Loucy (cell line): ENCODE measurements around the gene MAPK7.

Experiments
- H2AFZ ChIP-seq: fragments of 200-600 bp; sonication (generic); 2 replicates; pipeline ENCODE4 v1.6.0; 2016; ENCODE audit warnings: antibody characterized with exemption, mild to moderate bottlenecking, low read length, moderate library complexity
- H3F3A ChIP-seq: fragments of 200-600 bp; 2 replicates; pipeline ENCODE4 v1.6.0; 2016; ENCODE audit warnings: antibody characterized with exemption, low read depth, mild to moderate bottlenecking
- H3K27me3 ChIP-seq: fragments of 200-600 bp; sonication (generic); 2 replicates; pipeline ENCODE4 v1.6.1; 2014; ENCODE audit warnings: low read length, mild to moderate bottlenecking; ENCODE audit not compliant: insufficient read depth, poor library complexity, severe bottlenecking
- H3K36me3 ChIP-seq: fragments of 200-600 bp; sonication (generic); 2 replicates; pipeline ENCODE4 v1.6.1; 2016; ENCODE audit warnings: low read length; ENCODE audit not compliant: insufficient read depth
- H3K4me1 ChIP-seq: fragments of 200-600 bp; sonication (generic); 2 replicates; pipeline ENCODE4 v1.5.1; 2014; ENCODE audit warnings: low read length, mild to moderate bottlenecking; ENCODE audit not compliant: insufficient read depth, poor library complexity, severe bottlenecking
- H3K4me2 ChIP-seq: fragments of 200-600 bp; sonication (generic); 2 replicates; pipeline ENCODE4 v1.6.0; 2014; ENCODE audit warnings: antibody characterized with exemption, low read length, low read depth, mild to moderate bottlenecking; ENCODE audit not compliant: poor library complexity, severe bottlenecking
- H3K4me3 ChIP-seq: fragments of 200-600 bp; sonication (generic); 2 replicates; pipeline ENCODE4 v1.5.1; 2014; ENCODE audit warnings: low read length, mild to moderate bottlenecking, mixed read lengths; ENCODE audit not compliant: poor library complexity, severe bottlenecking
- H3K79me2 ChIP-seq: fragments of 200-600 bp; sonication (generic); 2 replicates; pipeline ENCODE4 v1.6.1; 2014; ENCODE audit warnings: low read length; ENCODE audit not compliant: insufficient read depth
- H3K9ac ChIP-seq: fragments of 200-600 bp; sonication (generic); 2 replicates; pipeline ENCODE4 v1.6.0; 2014; ENCODE audit warnings: mild to moderate bottlenecking, low read depth, low read length, moderate library complexity; ENCODE audit not compliant: poor library complexity, severe bottlenecking
- H3K9me2 ChIP-seq: fragments of 200-600 bp; sonication (generic); replicated peaks from 2 replicates; pipeline ENCODE4 v1.6.1; 2016; ENCODE audit warnings: low read depth, low read length, mixed read lengths
- H3K9me3 ChIP-seq: fragments of 200-600 bp; sonication (generic); 2 replicates; pipeline ENCODE4 v1.6.1; 2014; ENCODE audit warnings: mild to moderate bottlenecking, antibody characterized with exemption, low read length, low read depth; ENCODE audit not compliant: insufficient read depth
- H4K20me1 ChIP-seq: fragments of 200-600 bp; sonication (generic); 2 replicates; pipeline ENCODE4 v1.6.0; 2014; ENCODE audit warnings: antibody characterized with exemption, low read length, mild to moderate bottlenecking; ENCODE audit not compliant: insufficient read depth, poor library complexity, severe bottlenecking
- EZH2phosphoT487 ChIP-seq: fragments of 200-600 bp; IDR thresholded peaks from 2 replicates; pipeline ENCODE4 v1.6.1; 2018; ENCODE audit warnings: antibody characterized with exemption, mild to moderate bottlenecking, moderate library complexity, borderline replicate concordance
- TF ChIP-seq, protein P1 (sequence below): fragments of 200-600 bp; sonication (generic); conservative IDR thresholded peaks from 2 replicates; pipeline ENCODE4 v1.5.1; 2014; ENCODE audit warnings: mild to moderate bottlenecking, antibody characterized with exemption, low read length

Gene MAPK7

DNA sequence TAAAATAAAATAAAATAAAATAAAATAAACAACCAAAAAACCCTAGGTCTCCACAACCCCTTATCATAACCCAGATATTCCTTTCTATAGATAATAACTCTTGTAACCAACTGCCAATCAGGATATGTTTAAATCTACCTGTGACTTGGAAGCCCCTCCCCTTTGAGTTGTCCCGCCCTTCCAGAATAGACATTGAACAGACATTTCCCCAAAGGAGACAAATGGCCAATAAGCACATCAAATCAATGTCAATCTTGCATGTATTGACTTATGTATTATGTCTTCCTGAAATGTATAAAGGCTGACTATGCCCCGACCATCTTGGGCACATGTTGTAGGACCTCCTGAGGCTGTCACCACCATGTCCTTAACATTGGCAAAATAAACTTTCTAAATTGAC is 1.5 kb upstream of the MAPK7 start:
- peak overlapping the region; percentile 86 for H3K9ac ChIP-seq
- peaks cover 27% of the 10 kb centered on the region for H3K79me2 ChIP-seq
- peaks cover 14% of the 10 kb centered on the region; the same call in 1 of the 2 replicates for H3K36me3 ChIP-seq
- H3K9me2 ChIP-seq: no peaks in the 10 kb centered on the region
- no peaks in the 10 kb centered on the region for H3K27me3 ChIP-seq
- H4K20me1 ChIP-seq: no peaks in the 10 kb centered on the region
- H3K4me3 ChIP-seq: peak overlapping the region; percentile 92
- H3K9me3 ChIP-seq: no peaks in the 10 kb centered on the region
- no peaks in the 10 kb centered on the region for H3F3A ChIP-seq
- peaks cover 17% of the 10 kb centered on the region for H3K4me1 ChIP-seq
- peak overlapping the region; percentile 97; the same call in 1 of the 2 replicates for H2AFZ ChIP-seq
- H3K4me2 ChIP-seq: peak overlapping the region; percentile 90
- TF ChIP-seq, protein P1, sequence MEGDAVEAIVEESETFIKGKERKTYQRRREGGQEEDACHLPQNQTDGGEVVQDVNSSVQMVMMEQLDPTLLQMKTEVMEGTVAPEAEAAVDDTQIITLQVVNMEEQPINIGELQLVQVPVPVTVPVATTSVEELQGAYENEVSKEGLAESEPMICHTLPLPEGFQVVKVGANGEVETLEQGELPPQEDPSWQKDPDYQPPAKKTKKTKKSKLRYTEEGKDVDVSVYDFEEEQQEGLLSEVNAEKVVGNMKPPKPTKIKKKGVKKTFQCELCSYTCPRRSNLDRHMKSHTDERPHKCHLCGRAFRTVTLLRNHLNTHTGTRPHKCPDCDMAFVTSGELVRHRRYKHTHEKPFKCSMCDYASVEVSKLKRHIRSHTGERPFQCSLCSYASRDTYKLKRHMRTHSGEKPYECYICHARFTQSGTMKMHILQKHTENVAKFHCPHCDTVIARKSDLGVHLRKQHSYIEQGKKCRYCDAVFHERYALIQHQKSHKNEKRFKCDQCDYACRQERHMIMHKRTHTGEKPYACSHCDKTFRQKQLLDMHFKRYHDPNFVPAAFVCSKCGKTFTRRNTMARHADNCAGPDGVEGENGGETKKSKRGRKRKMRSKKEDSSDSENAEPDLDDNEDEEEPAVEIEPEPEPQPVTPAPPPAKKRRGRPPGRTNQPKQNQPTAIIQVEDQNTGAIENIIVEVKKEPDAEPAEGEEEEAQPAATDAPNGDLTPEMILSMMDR: no peak
- TF ChIP-seq EZH2phosphoT487: no peak

DNA sequence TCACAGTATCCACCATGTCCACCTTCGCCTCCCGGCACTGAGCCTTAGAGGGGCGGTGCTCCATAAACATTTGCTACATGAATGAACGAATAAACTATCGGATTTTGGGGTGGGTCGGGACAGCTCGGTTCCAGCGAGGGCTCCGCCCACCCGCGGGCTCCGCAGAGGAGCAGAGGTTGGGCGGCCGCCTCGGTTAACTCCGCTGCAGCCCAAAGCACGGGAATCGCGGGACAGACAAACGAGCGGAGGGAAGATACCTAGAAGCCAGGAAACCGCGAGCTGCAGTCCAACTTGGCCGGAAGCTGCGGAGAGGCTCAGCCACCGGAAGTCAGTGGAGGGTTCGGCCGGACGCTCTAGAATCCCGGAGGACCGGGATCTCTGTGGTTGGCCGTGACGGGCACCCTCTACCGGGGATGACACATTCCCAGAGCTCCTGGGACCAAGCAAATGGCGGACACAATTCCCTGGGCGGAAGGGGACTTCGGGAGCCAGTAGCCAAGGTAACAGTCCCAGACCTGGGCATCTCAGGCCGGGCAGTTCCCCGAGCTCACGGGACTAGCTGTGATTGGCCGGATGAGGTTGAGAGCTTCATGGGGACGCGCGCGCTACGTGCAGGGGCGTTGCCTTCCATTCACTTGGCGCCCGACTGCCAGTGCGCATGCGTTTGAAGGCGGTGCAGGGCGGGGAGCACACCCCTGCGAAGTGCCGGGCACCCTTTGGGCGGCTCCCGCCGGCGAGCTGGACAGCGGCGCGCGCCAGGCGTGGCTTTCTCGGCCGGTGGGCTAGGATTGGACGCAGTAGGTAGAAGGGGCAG is 489 bp upstream of the MAPK7 start:
- no peaks in the 10 kb centered on the region for H3F3A ChIP-seq
- H3K4me3 ChIP-seq: peak overlapping the region; percentile 92
- H3K4me2 ChIP-seq: peak overlapping the region; percentile 90
- H2AFZ ChIP-seq: peak overlapping the region; percentile 97
- H3K9ac ChIP-seq: peak overlapping the region; percentile 86
- H3K9me2 ChIP-seq: no peaks in the 10 kb centered on the region
- H3K79me2 ChIP-seq: peaks cover 27% of the 10 kb centered on the region
- H3K27me3 ChIP-seq: no peaks in the 10 kb centered on the region
- no peaks in the 10 kb centered on the region for H3K9me3 ChIP-seq
- TF ChIP-seq, protein P1: no peak
- TF ChIP-seq EZH2phosphoT487: no peak
- H3K36me3 ChIP-seq: peaks cover 14% of the 10 kb centered on the region; the same call in 1 of the 2 replicates
- H3K4me1 ChIP-seq: peaks cover 11% of the 10 kb centered on the region
- H4K20me1 ChIP-seq: no peaks in the 10 kb centered on the region

DNA sequence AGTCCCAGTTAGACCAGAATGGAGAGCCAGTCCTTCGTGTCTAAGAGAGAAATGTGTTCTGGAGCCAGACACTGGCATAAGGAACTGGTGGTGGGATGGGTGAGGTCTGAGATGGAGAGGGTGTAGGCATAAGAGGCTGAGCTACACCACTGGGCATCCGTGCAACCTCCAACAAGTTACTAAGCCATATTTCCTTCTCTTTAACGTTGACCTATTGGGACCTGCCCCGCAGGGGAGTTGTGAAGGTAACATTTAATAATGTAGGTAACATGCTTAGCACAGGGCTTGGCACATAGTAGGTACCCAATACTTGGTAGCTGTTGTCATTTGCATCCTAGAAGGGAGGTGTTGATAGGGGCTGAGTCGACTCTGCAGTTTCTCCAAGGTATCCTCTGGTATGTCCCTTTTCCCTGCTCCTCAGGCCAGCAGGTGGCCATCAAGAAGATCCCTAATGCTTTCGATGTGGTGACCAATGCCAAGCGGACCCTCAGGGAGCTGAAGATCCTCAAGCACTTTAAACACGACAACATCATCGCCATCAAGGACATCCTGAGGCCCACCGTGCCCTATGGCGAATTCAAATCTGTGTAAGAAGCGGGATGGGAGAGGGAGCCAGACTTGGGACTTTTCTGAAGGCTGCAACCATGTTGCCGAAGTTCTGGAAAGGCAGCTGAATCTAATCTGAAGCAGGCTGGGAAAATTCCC is 1.2 kb downstream of the MAPK7 start:
- TF ChIP-seq, protein P1: no peak
- TF ChIP-seq EZH2phosphoT487: no peak
- Histone ChIP-seq H3F3A (no peaks in the 10 kb centered on the region), H3K4me1 (peaks cover 11% of the 10 kb centered on the region), H3K9me2 (no peaks in the 10 kb centered on the region), H2AFZ (no peak overlapping the region), H3K79me2 (peaks cover 27% of the 10 kb centered on the region), H3K9ac (peak overlapping the region; percentile 83), H3K4me2 (peak overlapping the region; percentile 95), H3K27me3 (no peaks in the 10 kb centered on the region), H3K9me3 (no peaks in the 10 kb centered on the region), H4K20me1 (no peaks in the 10 kb centered on the region), H3K4me3 (peak overlapping the region; percentile 92), H3K36me3 (peaks cover 14% of the 10 kb centered on the region; the same call in 1 of the 2 replicates)
